ENCODE measurements around the gene MAEL.

GRCh38 chr1:167065471-167065870 lies 76.4 kb downstream of the MAEL start:
- TF ChIP-seq POLR2A (IDR thresholded peaks at IDR 0.05) (no peak), CTCF (IDR thresholded peaks at IDR 0.05) (no peak)
